Gastrocnemius medialis (tissue), 4 donors: ENCODE measurements around the gene CD2BP2.

Experiments
- CTCF ChIP-seq, 5 experiments: fragments of 450-650 bp in 3 of 5; fragments of 200-600 bp in 2 of 5; sonication (generic) in 2 of 5; IDR thresholded peaks in 4 of 5; conservative IDR thresholded peaks in 1 of 5; 1 replicate in 4 of 5; 2 replicates in 1 of 5; pipeline ENCODE4 v1.5.1; 2016 to 2019; ENCODE audit warnings: antibody characterized with exemption in 5 of 5, mild to moderate bottlenecking in 3 of 5, moderate library complexity in 3 of 5
- POLR2A ChIP-seq, 2 donors: fragments of 450-650 bp; IDR thresholded peaks; one replicate each; pipeline ENCODE4 v1.6.1; 2017; ENCODE audit warnings: antibody characterized with exemption in 2 of 2, mild to moderate bottlenecking in 2 of 2, moderate library complexity in 2 of 2

- TF ChIP-seq CTCF (IDR thresholded peaks at IDR 0.05 in 4 of 5, conservative IDR thresholded peaks at IDR 0.05 in 1 of 5), result no peak
- no peak for TF ChIP-seq POLR2A (IDR thresholded peaks at IDR 0.05)
These were observed 8.8 kb downstream of the CD2BP2 start for GRCh38 chr16:30346286-30346685.
